HG03460 (cell line): ENCODE measurements around the gene SLCO2A1.

ENCODE experiments used
- ATAC-seq: cut with Tn5 transposase; IDR thresholded peaks from one replicate; pipeline ENCODE4 v1.9.1; 2021; ENCODE audit not compliant: unreplicated experiment

The SLCO2A1 gene

GRCh38 chr3:133956353-133956752 lies 73.4 kb downstream of the SLCO2A1 start:
- ATAC-seq = no peak

GRCh38 chr3:133955892-133956291 lies 73.8 kb downstream of the SLCO2A1 start:
- ATAC-seq = no peak

GRCh38 chr3:133954717-133955360 lies 74.9 kb downstream of the SLCO2A1 start:
- ATAC-seq = no peak

- no peak for ATAC-seq
Observed at GRCh38 chr3:133953297-133953696, 76.4 kb downstream of the SLCO2A1 start.

- no peak for ATAC-seq
Observed at GRCh38 chr3:133949438-133949837, 80.3 kb downstream of the SLCO2A1 start.

GRCh38 chr3:133948996-133949395 lies 80.7 kb downstream of the SLCO2A1 start:
- ATAC-seq = no peak

GRCh38 chr3:133948131-133948810 lies 81.5 kb downstream of the SLCO2A1 start:
- ATAC-seq = no peak

- no peak for ATAC-seq
Observed at GRCh38 chr3:133945381-133946095, 84.2 kb downstream of the SLCO2A1 start.

GRCh38 chr3:133944641-133945380 lies 84.9 kb downstream of the SLCO2A1 start:
- ATAC-seq = no peak

- ATAC-seq = no peak
Observed at GRCh38 chr3:133944181-133944580, 85.5 kb downstream of the SLCO2A1 start.

- no peak for ATAC-seq
Observed at GRCh38 chr3:133943639-133944141, 86.0 kb downstream of the SLCO2A1 start.

GRCh38 chr3:133943031-133943535 lies 86.6 kb downstream of the SLCO2A1 start:
- ATAC-seq = no peak

GRCh38 chr3:133941415-133941821 lies 88.3 kb downstream of the SLCO2A1 start:
- ATAC-seq = no peak

- ATAC-seq = no peak
Observed at GRCh38 chr3:133940536-133940935, 89.2 kb downstream of the SLCO2A1 start.

- ATAC-seq = no peak
Observed at GRCh38 chr3:133939463-133939835, 90.3 kb downstream of the SLCO2A1 start.

GRCh38 chr3:133938770-133939462 lies 90.8 kb downstream of the SLCO2A1 start:
- ATAC-seq = no peak

GRCh38 chr3:133937756-133938601 lies 91.7 kb downstream of the SLCO2A1 start:
- no peak for ATAC-seq

- ATAC-seq = no peak
Observed at GRCh38 chr3:133937061-133937686, 92.6 kb downstream of the SLCO2A1 start.
